Bronchial epithelial cell (primary cell): ENCODE measurements around the gene IYD. TPM values are rescaled to one million over a fixed set of nuclear protein-coding genes. Genes with fewer than 3 reads are reported as not detected.
A peak's percentile ranks its signal among the peaks of the same experiment; 100 is the strongest.

Source experiments
- DNase-seq: peaks from one replicate; pipeline ENCODE4 v3.0.0-alpha.2; 2010; ENCODE audit warnings: low read depth
- FAIRE-seq: peaks from 2 replicates; lab custom pipeline; 2011; peaks lifted over from hg19 to GRCh38; lab: Jason Lieb, UNC
- H3K27me3 ChIP-seq: 2 replicates; pipeline ENCODE4 v1.5.1; 2011; ENCODE audit warnings: low read length; ENCODE audit not compliant: control insufficient read depth, insufficient read depth
- H3K36me3 ChIP-seq: 2 replicates; pipeline ENCODE4 v1.5.1; 2011; ENCODE audit warnings: low read length; ENCODE audit not compliant: control insufficient read depth, insufficient read depth
- H3K4me3 ChIP-seq: 2 replicates; pipeline ENCODE4 v1.5.1; 2011; ENCODE audit warnings: mild to moderate bottlenecking, low read depth, low read length, control low read depth
- total RNA-seq: library from RNA; depleted of rRNA; stranded (reverse); fragments of >200 nt; gene quantifications from 2 replicates; pipeline ENCODE4 v1.2.1, GENCODE V29; 2014
- TF ChIP-seq, protein P1 (sequence below): IDR thresholded peaks from 2 replicates; pipeline ENCODE4 v1.5.1; 2011; ENCODE audit warnings: mild to moderate bottlenecking, moderate library complexity, low read length, control low read depth, inconsistent platforms; ENCODE audit not compliant: insufficient read depth, severe bottlenecking

The IYD gene
- total RNA-seq, 1 donor from 2014 or later, result not detected

DNA sequence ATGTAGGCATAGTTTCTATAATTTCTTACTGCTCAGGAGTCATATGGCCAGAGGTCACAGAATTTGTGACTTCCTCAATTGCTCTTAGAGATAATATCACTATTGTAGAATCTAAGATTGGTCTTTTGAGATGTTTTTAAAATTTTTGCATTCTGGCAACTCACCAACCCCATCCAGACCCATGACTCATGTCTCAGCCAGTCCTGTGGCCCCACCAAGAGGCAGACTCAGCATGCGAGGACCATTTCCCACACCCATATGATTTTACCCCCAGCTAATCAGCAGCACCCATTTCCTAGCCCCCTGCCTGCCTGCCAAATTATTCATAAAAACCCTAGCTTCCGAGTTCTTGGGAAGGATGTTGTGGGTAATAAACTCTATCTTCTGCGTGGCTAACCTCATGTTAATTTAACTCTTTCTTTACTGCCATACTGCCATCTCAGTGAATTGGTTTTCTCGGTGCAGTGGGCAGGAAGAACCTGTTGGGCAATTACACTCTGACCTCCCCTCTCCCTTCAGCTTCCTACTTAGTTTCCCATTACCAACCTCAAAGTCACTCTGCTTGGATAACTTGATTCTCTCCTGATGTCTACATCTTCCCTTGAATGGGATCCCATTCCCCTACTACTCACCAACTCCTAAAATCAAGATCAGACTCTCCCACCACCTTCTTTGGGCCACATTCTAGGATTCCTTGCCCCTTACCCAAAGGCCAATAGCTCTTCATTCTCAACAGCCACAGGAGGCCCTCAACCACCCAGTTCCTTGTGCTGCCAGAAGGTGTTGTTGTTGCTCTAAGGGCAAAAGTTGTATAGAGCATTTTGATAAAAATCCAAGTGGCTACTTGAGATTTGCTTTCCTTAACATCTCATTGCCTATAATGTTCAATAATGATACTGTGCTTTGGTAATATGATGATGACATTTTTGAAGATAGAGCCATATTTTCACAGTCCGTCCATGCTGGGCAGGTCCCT is 16.2 kb upstream of the IYD start:
- FAIRE-seq, result no peak

DNA sequence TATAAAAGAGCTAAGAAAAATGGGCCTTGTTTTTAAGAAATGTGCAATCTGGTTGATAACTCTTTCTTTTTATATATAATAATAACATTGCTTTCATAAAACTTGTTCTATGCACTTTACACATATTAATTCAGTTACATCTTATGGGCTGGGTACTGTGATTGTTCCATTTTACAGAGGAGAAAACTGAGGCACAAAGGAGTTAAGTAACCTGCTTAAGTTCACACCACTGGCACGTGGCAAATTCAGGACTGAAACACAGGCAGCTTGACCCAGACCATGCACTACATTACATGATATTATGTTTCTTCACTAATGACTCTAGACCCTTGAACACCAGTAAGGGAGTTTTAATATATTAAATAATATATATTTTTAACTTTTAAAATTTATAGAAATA is 15.4 kb upstream of the IYD start:
- no peak for FAIRE-seq
- TF ChIP-seq, protein P1, sequence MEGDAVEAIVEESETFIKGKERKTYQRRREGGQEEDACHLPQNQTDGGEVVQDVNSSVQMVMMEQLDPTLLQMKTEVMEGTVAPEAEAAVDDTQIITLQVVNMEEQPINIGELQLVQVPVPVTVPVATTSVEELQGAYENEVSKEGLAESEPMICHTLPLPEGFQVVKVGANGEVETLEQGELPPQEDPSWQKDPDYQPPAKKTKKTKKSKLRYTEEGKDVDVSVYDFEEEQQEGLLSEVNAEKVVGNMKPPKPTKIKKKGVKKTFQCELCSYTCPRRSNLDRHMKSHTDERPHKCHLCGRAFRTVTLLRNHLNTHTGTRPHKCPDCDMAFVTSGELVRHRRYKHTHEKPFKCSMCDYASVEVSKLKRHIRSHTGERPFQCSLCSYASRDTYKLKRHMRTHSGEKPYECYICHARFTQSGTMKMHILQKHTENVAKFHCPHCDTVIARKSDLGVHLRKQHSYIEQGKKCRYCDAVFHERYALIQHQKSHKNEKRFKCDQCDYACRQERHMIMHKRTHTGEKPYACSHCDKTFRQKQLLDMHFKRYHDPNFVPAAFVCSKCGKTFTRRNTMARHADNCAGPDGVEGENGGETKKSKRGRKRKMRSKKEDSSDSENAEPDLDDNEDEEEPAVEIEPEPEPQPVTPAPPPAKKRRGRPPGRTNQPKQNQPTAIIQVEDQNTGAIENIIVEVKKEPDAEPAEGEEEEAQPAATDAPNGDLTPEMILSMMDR, result no peak

More for the DNA sequence above, 16.2 kb upstream of the IYD start:
- no peak overlapping the region for H3K4me3 ChIP-seq
- no peaks in the 10 kb centered on the region for H3K27me3 ChIP-seq
- H3K36me3 ChIP-seq, result no peaks in the 10 kb centered on the region
- peak; percentile 18 for DNase-seq
- TF ChIP-seq, protein P1, result no peak

DNA sequence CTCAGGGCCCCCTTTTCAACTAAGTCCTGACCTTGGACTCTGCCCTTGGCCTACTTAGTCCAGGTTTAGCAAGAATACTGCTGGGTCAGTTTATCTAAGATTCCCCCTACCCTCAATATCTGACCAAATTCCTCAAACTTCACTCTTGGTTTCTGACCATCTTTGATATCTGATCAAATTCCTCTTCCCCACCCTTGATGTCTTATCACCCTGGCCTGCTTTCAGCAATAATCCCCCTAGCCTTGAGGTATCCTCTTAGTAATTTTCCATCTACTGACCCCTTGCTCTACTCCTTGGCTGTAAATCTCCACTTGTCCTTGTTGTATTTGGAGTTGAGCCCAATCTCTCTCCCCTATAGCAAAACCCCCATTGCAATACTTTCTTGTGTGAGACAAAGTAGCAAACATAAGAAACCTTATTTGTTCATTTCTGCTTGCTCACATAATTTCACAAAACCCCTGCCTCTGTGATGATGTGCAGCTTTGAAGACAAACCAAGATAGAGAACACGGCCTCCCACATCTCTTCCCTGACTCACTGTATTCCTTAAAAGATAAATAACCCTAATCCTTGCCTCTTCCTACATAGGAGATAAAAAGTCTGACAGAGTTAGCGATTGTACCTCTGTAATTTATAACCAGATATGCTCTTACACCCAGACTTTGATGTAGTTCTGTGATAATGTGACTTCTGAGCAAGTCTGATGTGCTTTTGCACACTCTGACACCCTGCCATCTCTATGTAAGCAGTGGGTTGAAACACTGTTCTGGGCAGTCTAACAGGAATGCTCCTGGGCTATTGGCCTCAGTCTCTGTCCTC is 13.8 kb upstream of the IYD start:
- FAIRE-seq (no peak), DNase-seq (no peak)
- Histone ChIP-seq H3K27me3 (no peaks in the 10 kb centered on the region), H3K4me3 (no peak overlapping the region), H3K36me3 (no peaks in the 10 kb centered on the region)
- TF ChIP-seq, protein P1, result no peak

More for the DNA sequence above, 15.4 kb upstream of the IYD start:
- Histone ChIP-seq H3K36me3 (no peaks in the 10 kb centered on the region), H3K4me3 (no peak overlapping the region), H3K27me3 (no peaks in the 10 kb centered on the region)
- DNase-seq, result no peak

DNA sequence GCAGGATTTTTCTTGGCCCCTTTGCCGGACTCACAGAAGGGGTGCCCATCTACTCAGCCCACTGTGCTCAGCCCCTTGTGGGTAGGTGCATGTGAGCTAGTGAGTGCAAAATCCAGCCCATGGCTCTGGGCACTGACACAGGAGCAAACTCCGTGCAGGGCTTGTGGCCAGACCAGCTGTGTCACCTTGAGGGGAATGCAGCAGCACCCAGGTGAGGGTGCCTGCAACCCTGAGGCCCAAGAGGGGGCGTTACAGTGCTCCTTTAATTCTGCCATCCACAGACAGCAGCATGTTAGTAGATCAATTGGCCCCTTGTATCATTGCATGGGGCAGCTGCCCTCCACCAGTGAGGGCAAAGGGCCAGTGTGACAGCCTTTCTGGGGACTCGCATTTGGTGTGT is 12.9 kb upstream of the IYD start:
- Histone ChIP-seq H3K4me3 (no peak overlapping the region), H3K27me3 (no peaks in the 10 kb centered on the region), H3K36me3 (no peaks in the 10 kb centered on the region)
- FAIRE-seq (no peak), DNase-seq (no peak)
- TF ChIP-seq, protein P1, result no peak

DNA sequence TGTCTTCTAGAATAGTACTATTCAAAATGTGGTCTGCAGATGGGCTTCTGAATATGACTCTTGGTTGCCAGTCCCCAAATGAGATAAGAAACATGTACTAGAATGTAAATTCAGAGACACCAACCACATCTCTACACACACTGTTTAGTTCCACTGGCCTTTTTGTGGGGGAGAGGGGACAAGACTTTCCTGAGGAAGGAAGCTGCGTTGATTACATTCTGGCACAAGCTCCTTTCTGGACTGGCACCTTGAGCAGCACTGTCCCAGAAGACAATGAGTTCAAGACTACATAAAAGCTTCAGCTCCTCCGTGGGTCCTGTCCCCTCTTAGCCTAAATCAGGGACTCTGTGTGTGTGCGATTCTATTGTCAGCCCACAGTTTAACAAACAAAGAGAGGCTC is 6.9 kb upstream of the IYD start:
- no peaks in the 10 kb centered on the region for H3K36me3 ChIP-seq
- FAIRE-seq (no peak), DNase-seq (no peak)
- TF ChIP-seq, protein P1, result no peak
- H3K4me3 ChIP-seq, result no peak overlapping the region
- no peaks in the 10 kb centered on the region for H3K27me3 ChIP-seq
